ENCODE data around the gene CACNA2D1.

GRCh38 chr7:82289889-82290288 is 153.7 kb downstream of the CACNA2D1 start:
- TF ChIP-seq RAD21 (IDR thresholded peaks at IDR 0.05; ENCODE audit: low read depth) (no peak), CTCF (IDR thresholded peaks at IDR 0.05 in 2 of 3, conservative IDR thresholded peaks at IDR 0.05 in 1 of 3; ENCODE audit: borderline replicate concordance in 1 of 3, insufficient read depth in 1 of 3, low read depth in 2 of 3, low read length in 2 of 3) (no peak), POLR2A (IDR thresholded peaks at IDR 0.05; ENCODE audit: borderline replicate concordance, extremely low read depth, insufficient read depth, insufficient read length) (no peak), POLR2AphosphoS5 (IDR thresholded peaks at IDR 0.05; ENCODE audit: low read depth, low read length) (no peak), REST (IDR thresholded peaks at IDR 0.05; ENCODE audit: low read depth) (no peak)

Measured in HCT116 (cell line).